Stimulated activated CD8-positive, alpha-beta memory T cell treated with anti-CD3 and anti-CD28 coated beads, Interleukin-12 subunit alpha, Interleukin-12 subunit beta, amount 100 ng/mL, for 24 hours (primary cell): ENCODE data around the gene STK24.
"Not testable (repeated sequence)": the region's sequence is repeated elsewhere in the genome, so short reads cannot be mapped to it uniquely, and the experiment has no call there.

Experiments
- DNase-seq: peaks from one replicate; pipeline ENCODE4 v3.0.0-alpha.2; 2020; ENCODE audit errors: extremely low read depth

STK24 gene

DNA sequence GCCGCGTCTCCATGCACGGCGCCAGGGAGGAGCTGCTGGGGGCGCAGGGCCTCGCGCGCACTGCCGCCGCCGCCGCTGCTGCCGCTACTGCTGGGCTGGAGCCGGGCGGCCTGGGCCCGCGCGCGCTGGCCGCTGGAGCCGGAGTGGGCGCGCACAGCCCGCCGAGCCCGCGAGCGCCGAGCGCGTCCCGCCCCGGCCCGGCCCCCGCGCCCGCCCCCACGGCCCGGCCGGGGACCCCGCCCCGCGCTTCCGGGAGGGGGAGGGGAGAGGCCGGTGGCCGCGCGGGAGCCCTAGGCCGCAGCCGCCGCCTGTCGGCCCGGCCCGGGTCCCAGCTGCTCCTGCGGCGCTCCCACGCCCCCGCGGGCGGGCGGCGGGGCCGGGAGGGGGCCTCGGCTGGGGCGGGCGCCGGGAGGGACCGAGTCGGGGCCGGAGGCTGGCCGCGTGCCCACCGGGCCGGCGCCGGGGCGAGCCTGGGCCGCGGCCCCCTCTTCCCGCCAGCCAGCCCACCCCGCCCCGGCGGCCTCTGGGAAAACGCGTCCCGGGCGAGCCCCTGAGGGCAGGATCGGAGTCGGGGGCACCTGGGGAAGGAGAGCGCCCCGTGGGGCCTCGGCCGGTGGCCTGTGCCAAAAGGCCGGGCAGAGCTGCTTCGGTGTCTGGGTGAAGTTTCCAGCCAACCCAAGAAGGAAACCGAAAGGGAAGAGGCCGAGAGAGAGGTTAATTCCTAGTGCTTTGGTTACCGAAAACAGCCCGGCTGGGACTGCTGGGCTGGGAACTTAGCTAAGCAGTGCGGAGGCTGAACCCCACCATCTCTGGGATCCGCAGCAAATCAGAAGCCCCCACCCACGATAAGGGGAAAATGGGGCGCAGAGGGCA lies at the start of gene STK24:
Gene STK24 (minus strand): TSS at position 145 of the 873 bp plus-strand sequence. CDS start 321 bp downstream, outside the sequence.
- no peak for DNase-seq

DNA sequence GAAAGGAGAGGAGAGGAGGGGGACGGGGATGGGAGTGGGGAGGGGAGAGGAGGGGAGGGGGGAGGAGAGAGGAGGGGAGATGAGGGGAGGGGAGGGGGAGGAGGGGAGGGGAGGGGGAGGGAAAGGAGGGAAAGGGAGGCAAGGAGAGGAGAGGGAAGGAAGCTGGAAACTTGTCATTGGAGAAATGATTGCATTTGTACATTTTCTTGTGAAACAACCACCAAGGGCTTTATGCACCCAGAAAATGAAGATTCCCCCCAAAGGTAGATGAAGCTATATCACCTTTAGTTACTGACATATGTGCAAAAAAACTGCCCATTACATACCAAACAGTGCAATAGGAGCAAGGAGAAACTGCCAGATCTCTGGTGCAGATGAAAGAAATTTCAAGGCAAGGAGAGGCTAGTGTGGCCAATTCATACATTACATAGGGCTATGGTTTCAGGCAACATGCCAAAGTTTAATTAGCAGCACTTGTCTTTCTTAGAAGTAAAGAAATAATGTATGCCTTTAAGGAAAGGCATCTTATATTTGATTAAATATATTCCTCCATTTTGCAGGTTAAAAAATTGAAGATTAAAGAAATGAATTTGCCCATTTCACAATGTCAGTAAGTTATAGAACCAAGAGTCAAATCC lies 49.5 kb upstream of the STK24 start:
- no peak for DNase-seq

DNA sequence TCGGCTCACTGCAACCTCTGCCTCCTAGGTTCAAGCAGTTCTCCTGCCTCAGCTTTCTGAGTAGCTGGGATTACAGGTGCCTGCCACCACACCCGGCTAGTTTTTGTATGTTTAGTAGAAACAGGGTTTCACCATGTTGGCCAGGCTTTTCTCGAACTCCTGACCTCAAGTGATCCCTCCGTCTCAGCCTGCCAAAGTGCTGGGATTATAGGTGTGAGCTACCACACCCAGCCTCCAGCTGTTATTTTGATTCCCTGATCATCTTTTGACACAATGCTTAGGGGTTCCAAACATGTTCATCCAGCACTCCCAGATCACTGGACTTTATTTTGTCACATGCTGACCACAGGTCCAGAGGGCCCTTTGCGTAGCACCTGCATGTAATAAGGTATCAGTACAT lies 47.7 kb upstream of the STK24 start:
- DNase-seq = not testable (repeated sequence)

DNA sequence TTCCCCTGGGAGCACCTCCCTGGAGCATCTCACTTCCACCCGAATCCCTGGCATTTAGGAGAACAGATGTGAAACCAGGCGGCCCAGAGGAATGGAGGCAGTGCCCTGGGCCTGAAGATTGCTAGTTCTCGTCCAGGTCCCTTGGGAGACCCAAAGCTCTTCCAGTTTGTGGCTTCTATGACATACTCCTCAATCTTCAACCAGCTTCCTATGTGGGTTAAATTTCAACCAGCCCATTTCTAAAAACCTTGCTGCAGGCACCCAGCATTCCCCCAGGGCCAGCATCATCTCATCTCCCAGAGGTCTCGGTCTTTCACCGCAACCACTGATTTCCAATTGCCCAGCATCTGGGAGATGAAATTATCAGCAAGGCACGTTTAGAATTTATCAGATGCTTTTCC lies 46.0 kb upstream of the STK24 start:
- no peak for DNase-seq

GRCh38 chr13:98619556-98619955 lies 42.6 kb upstream of the STK24 start:
- no peak for DNase-seq

- not testable (repeated sequence) for DNase-seq
These were observed 38.7 kb upstream of the STK24 start for GRCh38 chr13:98615595-98615994.

DNA sequence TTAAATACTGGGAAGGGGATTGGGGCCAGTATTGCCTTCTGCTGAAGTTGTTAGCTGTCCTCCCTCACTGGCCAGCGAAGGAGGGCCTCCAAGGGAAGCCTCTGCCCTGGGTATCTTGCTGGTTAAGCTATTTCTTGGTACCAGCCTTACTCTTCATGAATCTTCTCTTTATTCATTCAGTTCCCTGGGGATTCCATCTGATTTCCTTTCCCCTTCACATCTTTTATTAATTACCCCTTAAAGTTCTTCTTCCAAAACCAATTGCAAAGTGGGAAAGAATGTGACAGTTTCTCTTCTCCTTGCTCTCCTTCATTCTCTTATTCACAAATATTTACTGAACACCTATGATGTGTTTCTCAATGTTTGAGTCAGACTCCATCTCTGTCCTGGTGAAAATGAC lies 36.7 kb upstream of the STK24 start:
- no peak for DNase-seq

DNA sequence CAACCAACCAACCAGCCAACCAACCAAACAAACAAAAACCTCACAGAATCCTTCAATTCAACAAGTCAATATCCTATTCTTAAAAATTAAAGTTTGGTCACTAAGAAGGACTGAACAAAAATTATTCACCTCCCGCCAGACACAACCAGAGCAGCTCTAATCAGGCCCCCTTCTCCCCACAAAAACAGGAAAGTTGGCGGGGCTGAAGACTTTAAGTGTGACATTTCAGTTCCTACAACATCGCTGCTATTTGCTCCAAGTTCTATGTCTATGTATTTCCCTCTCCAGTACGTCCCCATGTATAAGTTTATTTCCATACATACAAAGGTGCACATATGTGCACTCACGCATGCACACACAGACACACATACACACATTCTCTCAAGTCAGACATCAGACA lies 32.8 kb upstream of the STK24 start:
- no peak for DNase-seq

DNA sequence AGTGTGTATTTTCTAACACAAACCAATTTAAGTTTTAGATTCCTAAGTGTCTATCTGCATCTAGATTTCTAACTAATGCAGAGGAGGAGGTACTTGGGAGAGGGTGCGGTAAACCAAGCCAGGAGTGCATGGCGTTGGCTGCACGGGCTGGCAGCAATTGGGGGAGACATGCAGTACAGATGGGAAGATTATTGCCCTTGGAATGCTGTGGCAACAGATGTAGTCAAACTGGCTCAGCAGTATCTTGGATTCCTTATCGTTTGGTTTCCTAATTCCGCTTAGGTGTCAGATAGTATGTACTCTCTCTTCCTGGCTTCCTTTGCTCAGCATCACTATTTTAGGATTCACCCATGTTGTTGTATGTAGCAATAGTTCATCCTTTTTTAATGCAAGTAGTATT lies 29.4 kb upstream of the STK24 start:
- DNase-seq = no peak

- DNase-seq = no peak
These were observed 22.8 kb upstream of the STK24 start for GRCh38 chr13:98599502-98600328.

- DNase-seq = no peak
These were observed 21.1 kb upstream of the STK24 start for GRCh38 chr13:98598043-98598442.

DNA sequence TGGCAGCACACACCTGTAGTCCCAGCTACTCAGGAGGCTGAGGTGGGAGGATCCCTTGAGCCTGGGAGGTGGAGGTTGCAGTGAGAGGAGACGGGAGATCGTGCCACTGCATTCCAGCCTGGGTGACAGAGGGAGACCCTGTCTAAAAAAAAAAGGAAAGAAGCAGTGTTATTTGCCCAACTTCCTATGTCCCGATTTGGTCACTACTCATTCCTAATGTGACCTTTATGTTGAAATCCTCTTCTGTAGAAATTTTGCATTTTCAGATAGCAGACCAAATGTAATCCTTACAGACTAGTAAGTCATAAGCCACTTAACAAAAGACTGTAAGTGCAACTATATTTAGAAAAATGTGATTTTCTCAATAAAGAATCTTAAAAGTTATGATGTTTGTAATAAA lies 18.2 kb upstream of the STK24 start:
- no peak for DNase-seq

DNA sequence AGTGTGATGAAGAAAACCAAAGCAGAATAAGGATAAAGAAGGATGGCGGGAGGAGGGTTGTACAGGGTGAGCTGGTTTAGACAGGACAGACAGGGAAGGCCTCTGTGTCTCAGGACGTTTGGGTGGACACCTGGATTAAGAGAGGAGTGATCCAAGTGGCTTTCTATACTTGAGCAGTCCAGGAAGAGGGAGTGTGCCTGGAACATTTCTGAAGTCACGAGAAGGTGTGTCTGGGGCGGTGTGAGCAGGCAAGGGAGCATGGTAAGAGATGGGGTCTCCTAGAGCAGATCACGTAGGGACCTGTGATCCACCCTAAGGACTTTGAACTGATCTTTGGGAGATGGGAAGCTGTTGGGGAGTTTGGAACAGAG lies 15.4 kb upstream of the STK24 start:
- no peak for DNase-seq

- no peak for DNase-seq
These were observed 14.9 kb upstream of the STK24 start for GRCh38 chr13:98591721-98592361.

DNA sequence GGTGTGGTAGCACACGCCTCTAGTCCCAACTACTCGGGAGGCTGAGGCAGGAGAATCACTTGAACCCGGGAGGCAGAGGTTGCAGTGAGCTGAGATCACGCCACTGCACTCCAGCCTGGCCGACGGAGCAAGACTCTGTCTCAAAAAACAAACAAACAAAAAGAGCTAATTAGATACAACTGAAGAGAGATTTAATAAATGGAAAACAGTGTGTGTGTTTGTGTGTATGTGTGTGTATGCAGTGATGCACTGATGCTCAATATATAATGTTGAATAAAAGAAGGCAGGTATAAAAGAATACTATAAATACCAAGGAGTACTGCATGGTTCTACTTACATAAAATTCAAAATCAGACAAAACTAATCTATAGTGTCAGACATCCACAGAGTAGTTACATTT lies 13.6 kb upstream of the STK24 start:
- DNase-seq = not testable (repeated sequence)

GRCh38 chr13:98589516-98589915 lies 12.6 kb upstream of the STK24 start:
- DNase-seq = not testable (repeated sequence)

DNA sequence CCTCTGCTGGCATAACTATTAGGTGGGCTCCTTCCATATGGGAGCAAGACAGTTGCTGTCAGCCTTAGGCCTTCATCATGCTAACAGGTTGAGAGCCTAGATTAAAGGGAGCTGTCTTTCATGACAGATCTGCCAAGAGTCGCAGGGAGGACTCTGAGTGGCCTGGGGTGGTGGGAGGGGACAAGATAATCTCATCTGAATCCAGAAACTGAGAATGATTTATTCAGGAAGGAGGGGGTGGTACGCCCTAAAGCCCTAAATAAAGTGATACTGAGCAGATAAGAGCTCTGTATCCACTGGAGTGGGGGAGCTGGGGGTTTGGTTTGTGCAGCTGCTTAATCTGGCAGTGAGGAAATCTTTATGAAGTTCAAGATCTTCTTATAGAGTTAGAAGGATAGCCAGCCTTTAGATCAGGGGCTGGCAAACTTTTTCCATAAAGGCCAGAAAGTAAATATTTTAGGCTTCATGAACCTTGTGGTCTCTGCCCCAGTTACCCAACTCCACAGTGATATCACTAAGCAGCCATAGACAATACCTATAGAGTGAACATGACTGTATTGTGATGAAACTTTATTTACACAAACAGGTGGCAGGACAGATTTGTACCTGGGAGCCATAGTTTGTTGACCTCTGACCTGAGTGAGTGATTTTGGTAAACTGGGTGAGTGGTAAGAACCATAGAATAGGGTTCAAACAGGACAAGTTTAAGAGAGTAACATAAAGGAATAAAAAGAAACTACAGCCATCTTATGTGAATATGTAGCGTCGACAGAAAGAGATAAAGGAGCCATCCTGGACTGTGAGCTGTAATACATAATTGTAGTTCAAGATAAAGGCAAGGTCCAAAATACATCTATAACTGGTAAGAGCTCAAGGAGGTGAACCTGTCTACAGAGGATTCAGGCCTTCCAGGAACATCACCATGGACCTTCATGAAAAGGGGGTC lies 9.8 kb upstream of the STK24 start:
- no peak for DNase-seq

DNA sequence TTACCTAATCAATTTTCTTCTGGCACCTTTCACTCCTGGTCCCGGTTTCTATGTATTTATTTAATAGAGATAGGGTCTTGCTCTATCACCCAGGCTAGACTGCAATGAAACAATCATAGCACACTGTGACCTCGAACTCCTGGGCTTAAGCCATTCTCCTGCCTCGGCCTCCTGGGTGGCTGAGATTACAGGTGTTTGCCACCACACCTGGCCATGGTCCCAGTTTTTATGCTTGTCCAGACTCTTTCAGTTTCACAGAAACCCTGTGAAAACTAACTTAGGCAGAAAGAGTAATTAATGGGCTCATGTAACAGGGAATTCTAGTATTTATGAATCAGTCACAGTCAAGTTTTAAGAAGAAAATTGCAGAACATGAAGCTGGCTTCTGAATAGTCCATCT lies 9.0 kb upstream of the STK24 start:
- no peak for DNase-seq

- no peak for DNase-seq
These were observed 8.5 kb upstream of the STK24 start for GRCh38 chr13:98585398-98585754.

DNA sequence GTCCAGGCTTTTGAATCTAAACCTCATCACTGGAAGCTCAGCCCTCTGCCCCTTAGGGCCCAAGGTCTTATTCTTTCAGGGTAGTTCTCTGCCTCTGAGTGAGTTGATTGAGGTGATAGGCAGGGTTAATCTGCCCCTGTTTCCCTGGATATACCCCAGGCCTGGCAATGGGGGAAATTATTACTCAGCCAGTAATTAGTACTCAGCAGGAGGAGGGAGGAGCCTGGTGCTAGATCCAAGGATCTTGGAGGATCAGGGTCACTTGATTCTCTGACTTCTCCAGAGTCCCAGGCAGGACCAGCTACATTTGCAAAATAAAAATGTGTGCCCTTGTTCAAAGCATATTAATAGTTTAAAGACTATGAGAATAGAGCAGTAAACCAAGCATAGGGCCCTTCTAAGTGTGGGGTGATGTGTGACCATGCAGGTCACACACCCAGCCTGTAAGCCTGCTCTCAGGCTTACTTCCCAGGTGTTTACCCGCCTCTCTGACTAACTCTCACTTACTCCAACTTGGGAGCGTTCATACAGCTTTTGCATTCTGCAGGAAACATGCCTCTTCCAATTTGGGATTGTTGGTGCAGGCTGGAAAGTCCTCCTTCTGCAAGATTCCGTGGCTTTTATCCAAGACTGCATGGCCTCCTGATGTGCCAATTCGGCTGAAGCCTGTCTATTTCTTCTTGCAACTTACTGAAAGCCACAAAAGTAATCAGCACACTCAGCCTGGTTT lies 7.9 kb upstream of the STK24 start:
- DNase-seq = no peak
